GM18907 (cell line): ENCODE results near the gene FDPS.

Source experiments
- ATAC-seq: cut with Tn5 transposase; IDR thresholded peaks from one replicate; pipeline ENCODE4 v1.9.1; 2021; ENCODE audit warnings: mild to moderate bottlenecking, moderate library complexity; ENCODE audit not compliant: unreplicated experiment

FDPS gene

DNA sequence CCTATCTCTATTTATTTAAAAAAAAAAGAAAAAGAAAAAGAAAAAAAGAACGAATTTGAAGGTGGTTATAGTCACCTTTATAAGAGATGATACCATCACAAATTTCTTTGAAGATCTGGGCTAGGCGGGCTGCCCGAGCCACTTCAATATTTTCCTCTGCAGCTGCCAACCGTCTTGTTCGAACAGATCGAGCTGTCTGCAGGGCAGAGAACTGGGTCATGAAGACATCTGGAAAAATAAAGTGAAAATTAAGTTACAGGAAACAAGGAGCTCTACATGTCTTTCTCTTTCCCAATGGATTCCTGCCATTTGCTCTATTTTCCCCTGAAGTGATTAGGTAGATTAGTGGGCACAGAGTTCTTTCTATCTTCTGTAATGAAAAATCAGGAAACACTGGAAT is 44.0 kb downstream of the FDPS start:
- no peak for ATAC-seq

DNA sequence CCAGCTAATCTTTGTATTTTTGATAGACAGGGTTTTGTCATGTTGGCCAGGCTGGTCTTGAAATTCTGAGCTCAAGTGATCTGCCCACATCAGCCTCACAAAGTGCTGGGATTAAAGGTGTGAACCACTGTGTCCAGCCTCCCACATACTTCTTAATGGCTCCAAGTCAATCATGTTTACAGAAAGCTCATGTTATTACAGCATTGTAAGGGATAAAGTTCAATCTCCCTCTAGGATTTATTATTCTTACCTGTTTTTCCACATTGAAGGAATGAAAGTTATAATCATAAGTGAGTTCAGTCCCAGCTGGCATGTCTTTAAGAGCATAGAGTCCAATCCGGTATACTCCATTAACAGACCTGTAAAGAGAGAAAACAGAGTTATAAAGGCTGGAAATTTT is 51.4 kb downstream of the FDPS start:
- ATAC-seq: no peak
